ENCODE data around the gene KCNH2.

Gene KCNH2

DNA sequence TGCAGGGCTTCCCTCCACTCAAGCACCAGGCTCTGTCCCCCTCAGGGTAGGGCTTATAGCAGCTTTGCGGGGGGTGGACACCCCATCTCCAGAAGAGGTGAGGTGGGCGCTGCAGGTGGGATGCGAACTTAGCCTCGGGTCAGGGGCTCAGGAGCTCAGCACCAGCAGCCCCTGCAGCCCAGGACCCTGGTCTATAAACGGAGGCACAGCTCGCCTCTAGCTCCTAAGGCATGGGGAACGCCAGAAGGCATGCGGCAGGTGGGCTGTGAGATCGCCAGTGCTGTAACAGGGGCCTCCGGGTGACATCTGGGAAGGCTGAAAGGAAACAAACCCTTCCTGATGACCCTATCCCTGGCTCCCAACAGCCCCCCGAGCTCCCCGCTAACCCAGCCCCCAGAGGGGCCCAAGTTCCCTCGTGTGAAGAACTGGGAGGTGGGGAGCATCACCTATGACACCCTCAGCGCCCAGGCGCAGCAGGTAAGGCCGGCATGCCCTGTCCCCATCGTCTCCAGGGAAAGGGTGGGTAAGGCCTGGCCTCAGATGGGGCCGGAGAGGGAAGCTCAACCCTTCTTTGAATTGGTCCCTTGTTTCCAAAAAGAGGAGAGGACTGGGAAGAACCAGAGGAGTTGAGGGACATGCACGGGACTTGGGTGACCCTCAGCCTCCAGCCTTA lies 16.9 kb upstream of the KCNH2 start:
- no peak for DNase-seq (ENCODE audit: low spot score)

- DNase-seq (ENCODE audit: low spot score) = peak; percentile 67
Observed at GRCh38 chr7:150994141-150994837, 16.2 kb upstream of the KCNH2 start.

GRCh38 chr7:150993511-150993910 lies 15.4 kb upstream of the KCNH2 start:
- no peak for DNase-seq (ENCODE audit: low spot score)

- DNase-seq (ENCODE audit: low spot score) = no peak
Observed at GRCh38 chr7:150992833-150993302, 14.7 kb upstream of the KCNH2 start.

GRCh38 chr7:150992051-150992640 lies 14.0 kb upstream of the KCNH2 start:
- DNase-seq (ENCODE audit: low spot score) = no peak

DNA sequence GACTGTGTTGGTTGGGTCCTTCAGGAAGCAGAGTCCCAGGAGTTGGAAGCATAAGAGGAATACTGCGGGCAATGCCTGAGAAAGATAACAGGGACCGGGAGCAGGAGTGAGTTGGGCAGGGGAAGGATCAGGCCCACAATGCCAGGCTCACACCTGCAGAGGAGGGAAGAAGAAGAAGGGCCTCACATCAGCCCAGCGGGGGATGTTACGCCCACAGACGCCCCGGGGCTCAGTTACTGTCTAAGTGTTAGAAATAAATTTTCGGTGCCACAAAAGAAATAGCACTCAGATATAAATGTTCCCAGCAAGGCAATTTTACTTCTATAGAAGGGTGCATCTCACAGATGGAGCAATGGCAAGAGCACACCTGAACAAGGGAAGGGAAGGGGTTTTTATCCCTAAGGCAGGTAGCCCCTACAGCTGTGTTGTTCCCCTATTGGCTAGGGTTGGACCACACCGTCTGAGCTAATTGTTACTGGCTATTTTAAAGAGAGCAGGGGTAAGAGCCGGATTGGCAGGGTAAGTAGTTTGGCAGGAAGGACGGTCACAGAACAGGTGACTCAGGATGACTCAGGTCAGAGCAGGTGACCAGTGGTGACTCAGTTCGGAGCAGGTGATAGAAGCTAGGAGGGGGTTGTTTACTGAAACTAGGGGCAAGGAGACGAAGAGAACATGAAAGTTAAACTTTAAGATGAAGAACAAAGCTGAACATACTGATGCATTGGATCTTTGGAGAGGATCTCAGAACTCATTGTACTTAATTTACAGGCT lies 12.5 kb upstream of the KCNH2 start, which contains the start of gene NOS3:
Gene NOS3, plus strand, starts transcription at position 602 of the 771 bp plus-strand sequence. CDS start 2,787 bp downstream, outside the sequence.
- no peak for DNase-seq (ENCODE audit: low spot score)

DNA sequence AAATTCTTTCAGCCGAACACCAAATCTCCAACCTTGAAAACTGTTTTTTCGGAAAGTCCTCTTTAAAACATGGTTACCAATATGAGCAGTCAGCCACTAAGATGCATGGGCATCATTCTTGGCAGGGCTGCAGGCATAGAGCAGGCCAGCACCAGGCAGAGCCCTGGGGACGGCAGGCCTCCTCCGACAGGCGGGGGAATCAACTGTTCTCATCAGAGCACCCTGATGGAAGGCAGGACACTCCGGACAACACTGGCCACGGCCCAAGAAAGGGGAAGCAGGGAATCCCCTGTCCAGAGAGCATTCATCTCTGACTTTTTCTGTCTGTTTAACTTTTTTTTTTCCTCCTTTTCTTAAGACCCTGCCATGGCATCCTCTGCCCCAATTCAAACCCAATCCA lies 11.3 kb upstream of the KCNH2 start:
- no peak for DNase-seq (ENCODE audit: low spot score)

DNA sequence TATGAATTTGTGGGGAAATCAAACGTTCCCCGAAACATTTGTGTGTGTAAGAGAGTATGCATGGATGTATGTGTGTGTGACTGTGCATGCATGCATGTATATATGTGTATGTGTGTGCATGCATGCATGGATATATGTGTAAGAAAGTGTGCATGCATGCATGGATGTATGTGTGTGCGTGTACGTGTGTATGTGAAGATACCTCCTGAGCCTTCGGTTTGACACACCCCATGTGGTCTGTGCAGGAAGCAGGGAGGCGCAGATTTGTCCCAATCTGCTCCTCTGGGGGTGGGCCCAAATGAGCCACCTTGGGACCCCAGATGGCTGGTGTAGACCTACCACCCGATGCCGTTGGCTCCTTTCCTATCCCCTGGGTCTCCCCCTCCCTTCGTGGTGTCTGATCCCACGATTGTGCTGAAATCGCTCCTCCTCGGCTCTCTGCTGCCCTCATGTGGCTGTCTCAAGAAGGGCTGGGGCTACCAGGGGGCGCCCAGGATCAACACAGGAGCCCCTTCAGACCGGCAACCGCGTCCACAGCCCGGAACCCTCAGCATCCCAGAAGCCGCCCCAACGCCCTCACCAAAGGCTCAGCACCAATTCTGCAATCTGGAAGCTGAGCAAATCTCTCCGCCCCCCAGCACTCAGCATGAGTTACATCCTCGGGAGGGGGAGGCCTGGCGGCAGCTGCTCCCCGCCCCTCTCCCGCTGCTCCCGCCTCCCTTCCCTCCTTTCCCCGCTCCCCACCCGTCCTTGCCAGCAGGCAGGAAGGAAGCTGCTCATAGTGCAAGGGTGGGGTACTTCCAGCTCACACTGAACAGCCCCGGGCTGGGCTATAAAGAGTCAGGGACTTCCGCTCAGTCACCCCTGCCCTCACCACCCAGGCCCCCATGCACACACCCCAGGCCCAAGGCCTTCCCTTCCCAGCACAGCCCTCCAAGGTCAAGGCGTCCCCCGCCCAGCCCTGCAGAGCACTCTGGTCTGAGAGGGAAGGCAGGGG lies 10.4 kb upstream of the KCNH2 start:
- peak; percentile 65 for DNase-seq (ENCODE audit: low spot score)

- no peak for DNase-seq (ENCODE audit: low spot score)
Observed at GRCh38 chr7:150986556-150986955, 8.4 kb upstream of the KCNH2 start.

DNA sequence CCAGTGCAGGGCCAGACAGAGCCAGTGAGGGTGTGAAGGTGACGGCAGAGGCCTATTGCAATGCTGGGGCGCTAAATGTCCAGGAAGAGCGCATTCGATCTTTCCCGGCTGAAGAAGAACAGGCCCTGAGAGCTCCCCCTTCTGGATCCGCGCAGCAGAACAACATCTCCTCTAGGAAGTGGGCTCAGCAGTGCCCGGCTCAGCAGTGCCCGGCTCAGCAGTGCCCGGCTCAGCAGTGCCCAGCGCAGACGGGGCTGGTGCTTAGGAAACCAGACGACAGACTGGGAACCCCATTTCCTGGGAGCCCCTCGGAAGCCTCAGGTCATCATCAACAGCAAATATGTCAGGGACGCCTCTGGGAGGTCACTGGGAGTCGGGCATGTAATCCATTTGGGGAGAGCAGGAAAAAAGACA lies 8.0 kb upstream of the KCNH2 start:
- peak; percentile 66 for DNase-seq (ENCODE audit: low spot score)

- peak; percentile 52 for DNase-seq (ENCODE audit: low spot score)
Observed at GRCh38 chr7:150983893-150984368, 5.8 kb upstream of the KCNH2 start.

DNA sequence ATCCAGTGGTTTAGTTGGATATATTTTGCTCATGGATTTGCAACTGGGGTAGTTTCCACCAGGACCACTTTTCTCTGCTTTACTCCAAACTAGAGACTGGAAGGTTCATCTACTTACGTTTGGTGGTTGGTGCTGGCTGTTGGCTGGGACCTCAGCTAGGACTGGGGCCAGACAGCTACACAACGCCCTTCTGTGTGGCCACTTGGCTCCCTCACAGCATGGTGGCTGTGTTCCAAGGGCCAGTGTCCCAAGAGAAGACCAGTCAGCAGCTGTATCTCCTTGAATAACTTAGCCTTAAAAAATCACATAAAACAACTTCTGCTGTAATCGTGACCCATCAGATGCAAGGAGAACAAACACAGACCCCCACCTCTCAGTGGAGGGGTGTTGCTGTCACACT lies 4.2 kb upstream of the KCNH2 start:
- DNase-seq (ENCODE audit: low spot score) = no peak

- no peak for DNase-seq (ENCODE audit: low spot score)
Observed at GRCh38 chr7:150981644-150982043, 3.5 kb upstream of the KCNH2 start.

- DNase-seq (ENCODE audit: low spot score) = no peak
Observed at GRCh38 chr7:150980663-150981062, 2.5 kb upstream of the KCNH2 start.

- DNase-seq (ENCODE audit: low spot score) = no peak
Observed at GRCh38 chr7:150979713-150980390, 1.7 kb upstream of the KCNH2 start.

DNA sequence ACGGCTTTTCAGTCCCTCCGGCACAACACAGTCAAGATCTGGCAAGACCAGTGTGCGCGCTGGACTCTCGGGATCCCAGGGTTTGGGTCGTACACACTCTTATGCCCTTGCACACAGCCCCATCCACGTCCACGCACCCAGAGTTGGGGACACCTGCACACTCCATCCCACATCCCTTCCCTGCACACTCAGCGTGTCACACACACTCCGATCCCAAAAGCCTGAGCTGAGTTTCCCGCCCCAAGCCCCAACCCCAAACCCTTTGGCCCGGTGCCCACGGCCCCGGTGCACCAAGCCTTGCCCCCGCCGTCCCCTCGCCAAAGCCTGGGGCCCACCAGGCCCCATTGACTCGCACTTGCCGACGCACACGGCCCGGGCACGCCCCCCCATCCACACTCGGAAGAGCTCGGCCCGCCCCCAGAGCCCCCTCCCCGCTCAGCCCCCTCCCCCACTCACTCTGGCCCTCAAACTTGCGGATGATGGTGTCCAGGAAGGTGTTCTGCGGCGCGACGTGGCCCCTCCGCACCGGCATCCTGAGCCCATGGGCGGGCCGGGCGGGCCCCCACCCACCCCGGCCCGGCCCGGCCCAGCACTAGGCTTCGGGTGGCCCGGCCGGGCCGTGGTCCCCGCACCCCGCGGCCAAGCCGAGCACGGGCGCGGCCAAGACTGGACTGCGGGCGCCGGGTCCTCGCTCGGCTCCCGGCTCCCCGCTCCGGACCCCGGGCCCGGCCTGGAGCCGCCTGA lies 567 bp downstream of the KCNH2 start:
- no peak for DNase-seq (ENCODE audit: low spot score)

DNA sequence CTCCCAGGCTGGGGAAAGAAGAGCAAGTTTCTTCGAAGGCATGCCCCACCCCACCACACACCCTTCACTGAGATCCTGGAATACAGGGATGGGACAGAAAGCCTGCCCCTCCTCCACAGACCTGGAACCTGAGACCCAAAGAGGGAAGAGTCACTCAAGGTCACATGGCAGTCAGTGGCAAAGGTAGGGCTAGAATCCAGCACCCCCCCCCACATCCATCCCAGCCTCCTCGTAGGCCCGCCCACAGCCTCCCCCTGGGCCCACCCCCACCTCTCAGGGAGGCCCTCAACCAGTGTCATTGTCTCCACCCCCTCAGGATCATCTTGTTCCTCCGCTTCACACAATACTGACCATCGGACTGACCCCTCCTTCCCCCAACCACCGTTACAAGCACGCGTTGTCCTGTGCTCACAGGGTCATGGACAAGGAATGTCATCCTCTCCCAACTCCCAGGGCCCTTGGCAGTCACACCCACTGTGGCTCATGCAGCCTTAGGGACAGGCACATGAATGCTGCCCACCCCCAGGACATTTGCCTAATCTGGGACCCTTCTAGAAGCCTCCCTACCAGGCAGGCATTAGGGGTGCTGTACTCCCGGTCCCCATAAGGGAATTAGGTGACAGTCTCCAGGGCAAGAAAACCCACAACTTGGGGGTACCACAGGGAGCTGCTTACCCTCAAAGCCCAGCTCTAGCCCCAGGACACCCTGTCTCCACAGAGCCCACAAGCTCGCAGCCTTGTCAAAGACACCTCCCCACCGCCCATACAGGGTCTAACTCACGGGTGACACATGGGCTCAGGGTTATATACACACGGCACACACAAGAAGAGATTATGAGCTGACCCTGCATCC lies 1.4 kb downstream of the KCNH2 start:
- no peak for DNase-seq (ENCODE audit: low spot score)

GRCh38 chr7:150975536-150976319 lies 2.4 kb downstream of the KCNH2 start:
- DNase-seq (ENCODE audit: low spot score) = no peak

All from hematopoietic multipotent progenitor cell treated with erythropoietin and hydrocortisone succinate and interleukin-3 and kit ligand, for 15 days (in vitro differentiated cells).